ENCODE results near the gene ARL5C.

ARL5C gene, protein sequence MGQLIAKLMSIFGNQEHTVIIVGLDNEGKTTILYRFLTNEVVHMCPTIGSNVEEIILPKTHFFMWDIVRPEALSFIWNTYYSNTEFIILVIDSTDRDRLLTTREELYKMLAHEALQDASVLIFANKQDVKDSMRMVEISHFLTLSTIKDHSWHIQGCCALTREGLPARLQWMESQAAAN

GRCh38 chr17:39165841-39166349 is at the start of gene ARL5C:
Gene ARL5C, minus strand, starts transcription at chr17:39166161. Its CDS starts 401 bp downstream, at chr17:39165760.
- no peak for ATAC-seq
- no peak for TF ChIP-seq BACH2 (CRISPR knock-in tag; IDR thresholded peaks at IDR 0.05; ENCODE audit: borderline replicate concordance)
- TF ChIP-seq RARB (CRISPR knock-in tag; IDR thresholded peaks at IDR 0.05): no peak
- TF ChIP-seq CSRNP3 (CRISPR knock-in tag; IDR thresholded peaks at IDR 0.05): no peak
- TF ChIP-seq PPARA (CRISPR knock-in tag; IDR thresholded peaks at IDR 0.05; ENCODE audit: borderline replicate concordance): no peak
- no peak for TF ChIP-seq ZFP3 (CRISPR knock-in tag; IDR thresholded peaks at IDR 0.05)
- TF ChIP-seq ZFP30 (CRISPR knock-in tag; IDR thresholded peaks at IDR 0.05): no peak
- TF ChIP-seq TOX (CRISPR knock-in tag; IDR thresholded peaks at IDR 0.05; ENCODE audit: borderline replicate concordance): no peak

GRCh38 chr17:39213852-39214251 is 47.9 kb upstream of the ARL5C start:
- TF ChIP-seq ZFP3 (CRISPR knock-in tag; IDR thresholded peaks at IDR 0.05): no peak
- ATAC-seq: peak; percentile 56

DNA sequence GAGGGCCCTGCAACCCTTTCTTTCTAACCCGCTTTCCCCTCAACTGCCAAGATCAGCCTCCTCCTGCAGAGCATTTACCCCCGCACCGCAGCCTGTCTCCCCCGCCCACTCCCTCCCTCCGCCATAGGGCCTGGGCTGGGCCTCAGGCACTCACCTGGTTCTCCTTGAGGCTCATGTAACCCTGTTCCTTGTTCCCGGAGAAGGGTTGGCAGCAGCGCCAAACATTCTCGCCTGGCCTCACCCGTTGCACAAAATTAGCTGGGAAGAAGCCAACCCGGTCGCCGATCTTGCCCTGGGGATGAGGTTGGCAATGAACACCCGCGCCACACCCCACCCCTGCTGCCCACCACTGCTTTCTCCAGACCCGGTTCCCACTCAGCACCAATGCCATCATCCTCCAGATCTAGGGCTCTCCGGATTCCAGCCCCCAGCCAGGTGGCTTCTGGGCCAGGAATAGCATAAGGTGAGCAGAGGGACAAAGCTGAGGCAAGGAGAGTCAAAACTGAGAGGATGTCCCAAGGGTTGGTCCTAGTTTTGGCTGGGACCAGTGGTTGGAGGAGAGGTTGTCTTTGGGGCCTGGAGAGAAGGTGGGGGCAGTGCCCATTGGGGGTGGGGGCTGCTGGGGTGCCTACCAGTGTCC is 47.0 kb upstream of the ARL5C start:
- ATAC-seq: no peak
- TF ChIP-seq ZNF565 (CRISPR knock-in tag; conservative IDR thresholded peaks at IDR 0.05; ENCODE audit: low read depth) (no peak), BACH2 (CRISPR knock-in tag; IDR thresholded peaks at IDR 0.05; ENCODE audit: borderline replicate concordance) (no peak), ZFP3 (CRISPR knock-in tag; IDR thresholded peaks at IDR 0.05) (no peak), OSR1 (CRISPR knock-in tag; IDR thresholded peaks at IDR 0.05) (no peak)

DNA sequence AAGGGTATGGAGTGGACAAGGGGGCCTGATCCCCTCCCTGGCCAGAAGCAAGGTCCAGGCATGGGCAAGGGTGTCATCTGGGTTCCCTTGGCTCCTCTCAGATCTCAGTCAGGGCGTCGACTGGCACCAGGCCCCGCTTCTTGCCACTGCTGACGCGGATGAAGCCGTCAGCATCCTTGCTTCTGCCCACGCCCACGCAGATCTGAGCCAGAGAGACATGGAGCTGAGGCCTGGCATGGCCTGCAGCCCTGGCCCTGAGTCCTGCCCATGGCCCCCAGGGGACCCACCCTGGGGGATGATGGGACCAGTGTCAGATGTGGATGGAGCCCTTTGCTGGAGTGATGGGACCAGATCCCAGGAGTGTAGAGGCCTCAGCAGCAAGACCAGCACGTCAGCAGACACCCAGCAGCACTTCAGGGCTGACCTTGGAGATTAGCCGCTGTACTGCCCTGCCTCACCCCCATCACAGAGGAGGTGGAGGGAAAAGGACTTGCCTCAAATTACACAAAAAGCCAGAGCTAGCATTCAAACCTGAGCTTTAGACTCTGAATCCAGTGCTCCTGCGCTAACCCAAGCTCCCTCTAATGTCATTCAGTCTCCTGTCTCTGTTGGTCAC is 46.3 kb upstream of the ARL5C start:
- TF ChIP-seq, protein P1, sequence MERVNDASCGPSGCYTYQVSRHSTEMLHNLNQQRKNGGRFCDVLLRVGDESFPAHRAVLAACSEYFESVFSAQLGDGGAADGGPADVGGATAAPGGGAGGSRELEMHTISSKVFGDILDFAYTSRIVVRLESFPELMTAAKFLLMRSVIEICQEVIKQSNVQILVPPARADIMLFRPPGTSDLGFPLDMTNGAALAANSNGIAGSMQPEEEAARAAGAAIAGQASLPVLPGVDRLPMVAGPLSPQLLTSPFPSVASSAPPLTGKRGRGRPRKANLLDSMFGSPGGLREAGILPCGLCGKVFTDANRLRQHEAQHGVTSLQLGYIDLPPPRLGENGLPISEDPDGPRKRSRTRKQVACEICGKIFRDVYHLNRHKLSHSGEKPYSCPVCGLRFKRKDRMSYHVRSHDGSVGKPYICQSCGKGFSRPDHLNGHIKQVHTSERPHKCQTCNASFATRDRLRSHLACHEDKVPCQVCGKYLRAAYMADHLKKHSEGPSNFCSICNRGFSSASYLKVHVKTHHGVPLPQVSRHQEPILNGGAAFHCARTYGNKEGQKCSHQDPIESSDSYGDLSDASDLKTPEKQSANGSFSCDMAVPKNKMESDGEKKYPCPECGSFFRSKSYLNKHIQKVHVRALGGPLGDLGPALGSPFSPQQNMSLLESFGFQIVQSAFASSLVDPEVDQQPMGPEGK (CRISPR knock-in tag; IDR thresholded peaks at IDR 0.05; ENCODE audit: borderline replicate concordance): no peak
- TF ChIP-seq ARNTL (CRISPR knock-in tag; IDR thresholded peaks at IDR 0.05; ENCODE audit: borderline replicate concordance, low read depth) (no peak), RARB (CRISPR knock-in tag; IDR thresholded peaks at IDR 0.05) (no peak), SNAI2 (CRISPR knock-in tag; IDR thresholded peaks at IDR 0.05) (no peak), PPARA (CRISPR knock-in tag; IDR thresholded peaks at IDR 0.05; ENCODE audit: borderline replicate concordance) (no peak), BACH2 (CRISPR knock-in tag; IDR thresholded peaks at IDR 0.05; ENCODE audit: borderline replicate concordance) (no peak), ZC3H10 (CRISPR knock-in tag; IDR thresholded peaks at IDR 0.05) (no peak), ZNF565 (CRISPR knock-in tag; conservative IDR thresholded peaks at IDR 0.05; ENCODE audit: low read depth) (no peak), CSDC2 (CRISPR knock-in tag; IDR thresholded peaks at IDR 0.05) (no peak), TOX (CRISPR knock-in tag; IDR thresholded peaks at IDR 0.05; ENCODE audit: borderline replicate concordance) (no peak), ZFP3 (CRISPR knock-in tag; IDR thresholded peaks at IDR 0.05) (no peak)
- TF ChIP-seq, protein P2, sequence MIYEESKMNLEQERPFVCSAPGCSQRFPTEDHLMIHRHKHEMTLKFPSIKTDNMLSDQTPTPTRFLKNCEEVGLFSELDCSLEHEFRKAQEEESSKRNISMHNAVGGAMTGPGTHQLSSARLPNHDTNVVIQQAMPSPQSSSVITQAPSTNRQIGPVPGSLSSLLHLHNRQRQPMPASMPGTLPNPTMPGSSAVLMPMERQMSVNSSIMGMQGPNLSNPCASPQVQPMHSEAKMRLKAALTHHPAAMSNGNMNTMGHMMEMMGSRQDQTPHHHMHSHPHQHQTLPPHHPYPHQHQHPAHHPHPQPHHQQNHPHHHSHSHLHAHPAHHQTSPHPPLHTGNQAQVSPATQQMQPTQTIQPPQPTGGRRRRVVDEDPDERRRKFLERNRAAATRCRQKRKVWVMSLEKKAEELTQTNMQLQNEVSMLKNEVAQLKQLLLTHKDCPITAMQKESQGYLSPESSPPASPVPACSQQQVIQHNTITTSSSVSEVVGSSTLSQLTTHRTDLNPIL (CRISPR knock-in tag; IDR thresholded peaks at IDR 0.05; ENCODE audit: low read depth): no peak
- TF ChIP-seq, protein P3, sequence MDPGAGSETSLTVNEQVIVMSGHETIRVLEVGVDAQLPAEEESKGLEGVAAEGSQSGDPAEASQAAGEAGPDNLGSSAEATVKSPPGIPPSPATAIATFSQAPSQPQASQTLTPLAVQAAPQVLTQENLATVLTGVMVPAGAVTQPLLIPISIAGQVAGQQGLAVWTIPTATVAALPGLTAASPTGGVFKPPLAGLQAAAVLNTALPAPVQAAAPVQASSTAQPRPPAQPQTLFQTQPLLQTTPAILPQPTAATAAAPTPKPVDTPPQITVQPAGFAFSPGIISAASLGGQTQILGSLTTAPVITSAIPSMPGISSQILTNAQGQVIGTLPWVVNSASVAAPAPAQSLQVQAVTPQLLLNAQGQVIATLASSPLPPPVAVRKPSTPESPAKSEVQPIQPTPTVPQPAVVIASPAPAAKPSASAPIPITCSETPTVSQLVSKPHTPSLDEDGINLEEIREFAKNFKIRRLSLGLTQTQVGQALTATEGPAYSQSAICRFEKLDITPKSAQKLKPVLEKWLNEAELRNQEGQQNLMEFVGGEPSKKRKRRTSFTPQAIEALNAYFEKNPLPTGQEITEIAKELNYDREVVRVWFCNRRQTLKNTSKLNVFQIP (CRISPR knock-in tag; IDR thresholded peaks at IDR 0.05; ENCODE audit: borderline replicate concordance, low read depth): no peak
- no peak for ATAC-seq

DNA sequence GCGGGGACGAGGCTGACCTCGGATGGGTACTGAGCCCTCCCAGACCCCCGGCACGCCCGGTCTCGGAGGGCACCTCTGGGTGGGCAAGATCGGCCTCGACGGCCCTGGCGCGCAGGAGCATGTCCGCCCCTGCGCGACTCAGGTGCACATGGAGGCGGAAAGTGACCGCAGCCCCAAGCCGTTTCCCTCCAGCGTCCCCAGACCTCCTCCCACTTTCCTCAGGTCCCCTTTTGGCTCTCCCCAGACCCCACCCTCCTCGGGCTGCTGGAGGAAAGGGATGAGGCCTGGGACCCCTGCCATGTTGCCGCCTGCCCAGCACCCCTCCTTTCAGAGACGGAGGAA is 44.1 kb upstream of the ARL5C start:
- TF ChIP-seq ZNF8 (CRISPR knock-in tag; IDR thresholded peaks at IDR 0.05) (no peak), TOX (CRISPR knock-in tag; IDR thresholded peaks at IDR 0.05; ENCODE audit: borderline replicate concordance) (no peak)
- TF ChIP-seq, protein P1 (CRISPR knock-in tag; IDR thresholded peaks at IDR 0.05; ENCODE audit: borderline replicate concordance): no peak
- no peak for ATAC-seq
